HuH-7.5 (cell line): ENCODE results near the gene FARSA.
"Not testable (repeated sequence)": the region's sequence is repeated elsewhere in the genome, so short reads cannot be mapped to it uniquely, and the experiment has no call there.

ENCODE experiments used
- DNase-seq: peaks from one replicate; pipeline ENCODE4 v3.0.0; 2011; ENCODE audit warnings: low spot score

The FARSA gene

DNA sequence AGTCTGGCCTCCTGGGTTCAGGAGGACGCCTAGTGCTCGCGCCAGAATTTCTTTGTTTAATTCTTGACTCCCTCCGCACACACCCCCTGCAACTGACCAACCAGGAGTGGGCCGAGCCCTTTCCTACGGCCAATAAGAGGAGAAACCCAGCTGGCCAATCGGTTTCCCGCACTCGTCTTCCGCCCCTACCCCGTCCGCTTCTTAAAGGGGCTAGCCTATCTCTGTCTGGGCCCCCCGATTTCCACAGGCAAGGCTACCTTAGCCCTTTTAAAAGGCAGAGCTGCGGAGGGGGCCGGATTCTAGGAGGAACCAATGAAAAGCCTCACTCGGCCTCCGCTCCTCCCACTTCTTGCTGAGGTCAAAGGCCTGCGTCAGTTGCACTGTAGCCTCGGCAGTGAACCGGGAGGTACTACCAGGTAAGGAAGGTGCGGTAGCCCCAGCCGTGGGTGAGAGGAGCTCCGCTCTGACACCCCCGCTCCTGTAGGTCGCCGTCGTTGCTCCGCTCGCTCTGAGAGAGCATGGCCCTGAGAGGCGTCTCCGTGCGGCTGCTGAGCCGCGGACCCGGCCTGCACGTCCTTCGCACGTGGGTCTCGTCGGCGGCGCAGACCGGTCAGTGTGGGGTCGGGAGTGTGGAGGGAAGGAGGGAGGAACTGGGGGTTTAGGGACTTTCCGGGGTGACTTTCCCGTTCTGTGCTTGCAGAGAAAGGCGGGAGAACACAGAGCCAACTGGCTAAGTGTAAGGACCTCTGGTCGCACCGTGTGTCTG, 42.5 kb downstream of the FARSA start, which contains the start of gene GCDH:
Gene GCDH (plus strand): TSS at position 374 of the 766 bp plus-strand sequence. CDS start 145 bp downstream, at position 519.
- DNase-seq, result peak; percentile 100

DNA sequence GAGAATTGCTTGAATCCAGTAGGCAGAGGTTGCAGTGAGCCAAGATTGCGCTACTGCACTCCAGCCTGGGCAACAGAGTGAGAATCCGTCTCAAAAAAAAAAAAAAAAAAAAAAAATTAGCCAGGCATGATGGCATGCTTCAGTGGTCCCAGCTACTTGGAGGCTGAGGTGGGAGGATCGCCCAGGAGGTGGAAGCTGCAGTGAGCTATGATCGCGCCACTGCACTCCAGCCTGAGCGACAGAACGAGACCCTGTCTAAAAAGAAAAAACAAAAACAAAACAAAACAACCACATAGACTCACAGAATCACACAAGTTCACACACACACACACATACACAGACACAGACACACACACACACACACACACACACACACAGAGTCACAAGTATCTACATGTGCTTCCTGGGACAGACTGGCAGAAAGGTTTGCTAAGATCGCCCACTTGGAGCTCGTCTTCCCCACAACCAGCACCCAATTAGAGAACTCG, 43.2 kb downstream of the FARSA start:
- not testable (repeated sequence) for DNase-seq

DNA sequence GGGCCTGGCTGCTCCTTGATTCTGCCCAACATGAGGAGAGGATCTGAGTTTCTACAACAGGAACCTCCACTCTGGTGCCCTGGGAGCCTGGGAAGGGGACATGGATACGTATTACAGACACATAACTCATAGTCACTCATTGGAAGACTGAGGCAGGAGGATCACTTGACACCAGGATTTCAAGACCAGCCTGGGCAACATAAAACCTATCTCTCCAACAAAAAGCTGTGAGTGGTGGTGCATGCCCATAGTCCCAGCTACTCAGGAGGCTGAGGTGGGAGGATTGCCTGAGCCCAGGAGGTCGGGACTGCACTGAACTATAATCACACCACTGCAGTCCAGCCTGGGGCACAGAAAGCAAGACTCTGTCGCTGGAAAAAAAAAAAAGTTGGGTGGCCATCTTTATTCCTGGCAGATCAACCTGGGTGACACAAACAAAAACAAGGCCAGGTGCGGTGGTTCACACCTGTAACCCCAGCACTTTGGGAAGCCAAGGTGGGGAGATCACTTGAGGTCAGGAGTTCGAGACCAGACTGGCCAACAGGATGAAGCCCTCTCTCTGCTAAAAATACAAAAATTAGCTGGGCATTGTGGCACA, 45.4 kb downstream of the FARSA start:
- no peak for DNase-seq

DNA sequence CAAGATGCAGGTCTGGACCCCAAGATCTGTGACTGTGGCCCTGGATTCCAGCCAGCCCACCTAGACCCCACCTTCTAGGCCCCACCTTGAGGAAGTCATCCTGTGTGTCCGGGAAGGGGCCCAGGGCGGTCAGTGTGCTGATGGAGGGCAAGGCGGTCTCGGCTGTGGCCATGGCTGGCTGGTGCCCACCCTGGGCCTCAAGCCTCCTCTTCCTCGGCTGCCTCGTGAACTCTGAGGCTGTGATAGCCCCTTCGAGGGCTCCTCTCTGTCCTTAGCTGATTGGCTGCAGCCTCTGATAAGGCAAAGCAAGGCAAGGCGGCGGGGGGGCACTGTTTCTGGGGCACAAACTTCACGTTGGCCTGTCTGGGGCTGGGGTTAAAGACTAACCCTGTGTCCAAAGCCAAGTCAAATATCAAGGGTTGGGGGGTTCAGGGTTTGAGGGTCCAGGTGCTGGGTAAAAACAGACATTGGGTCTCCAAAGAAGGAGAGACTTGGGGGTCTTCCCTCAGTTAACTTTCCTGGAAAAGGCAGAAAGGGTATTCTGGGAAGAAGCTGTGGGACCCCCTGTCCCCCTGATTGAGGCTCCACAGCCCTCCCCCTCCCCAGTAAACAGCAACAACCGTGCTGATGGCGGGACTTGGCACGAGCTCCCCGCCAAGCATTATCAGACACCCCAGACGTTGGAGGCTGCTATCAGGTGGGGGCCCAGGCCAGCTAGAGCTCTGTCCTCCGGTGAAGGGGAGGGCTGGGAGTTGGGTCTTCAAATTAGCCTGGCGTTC, 46.4 kb downstream of the FARSA start, which contains the start of gene KLF1:
Gene KLF1 (minus strand): TSS at position 233 of the 779 bp plus-strand sequence. CDS start 61 bp downstream, at position 172.
- DNase-seq, result no peak

DNA sequence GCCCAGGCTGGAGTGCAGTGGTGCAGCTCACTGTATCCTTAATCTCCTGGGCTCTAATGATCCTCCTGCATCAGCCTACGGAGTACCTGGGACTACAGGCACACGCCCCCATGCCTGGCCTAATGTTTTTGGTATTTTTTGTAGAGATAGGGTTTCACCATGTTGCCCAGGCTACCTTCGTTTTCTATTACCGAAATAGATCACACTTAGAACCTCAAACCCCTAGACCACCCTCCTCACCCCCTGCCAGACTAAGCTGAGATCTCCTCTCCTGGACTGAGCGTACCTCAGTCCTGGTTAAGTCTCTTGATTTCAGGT, 46.9 kb downstream of the FARSA start:
- no peak for DNase-seq

DNA sequence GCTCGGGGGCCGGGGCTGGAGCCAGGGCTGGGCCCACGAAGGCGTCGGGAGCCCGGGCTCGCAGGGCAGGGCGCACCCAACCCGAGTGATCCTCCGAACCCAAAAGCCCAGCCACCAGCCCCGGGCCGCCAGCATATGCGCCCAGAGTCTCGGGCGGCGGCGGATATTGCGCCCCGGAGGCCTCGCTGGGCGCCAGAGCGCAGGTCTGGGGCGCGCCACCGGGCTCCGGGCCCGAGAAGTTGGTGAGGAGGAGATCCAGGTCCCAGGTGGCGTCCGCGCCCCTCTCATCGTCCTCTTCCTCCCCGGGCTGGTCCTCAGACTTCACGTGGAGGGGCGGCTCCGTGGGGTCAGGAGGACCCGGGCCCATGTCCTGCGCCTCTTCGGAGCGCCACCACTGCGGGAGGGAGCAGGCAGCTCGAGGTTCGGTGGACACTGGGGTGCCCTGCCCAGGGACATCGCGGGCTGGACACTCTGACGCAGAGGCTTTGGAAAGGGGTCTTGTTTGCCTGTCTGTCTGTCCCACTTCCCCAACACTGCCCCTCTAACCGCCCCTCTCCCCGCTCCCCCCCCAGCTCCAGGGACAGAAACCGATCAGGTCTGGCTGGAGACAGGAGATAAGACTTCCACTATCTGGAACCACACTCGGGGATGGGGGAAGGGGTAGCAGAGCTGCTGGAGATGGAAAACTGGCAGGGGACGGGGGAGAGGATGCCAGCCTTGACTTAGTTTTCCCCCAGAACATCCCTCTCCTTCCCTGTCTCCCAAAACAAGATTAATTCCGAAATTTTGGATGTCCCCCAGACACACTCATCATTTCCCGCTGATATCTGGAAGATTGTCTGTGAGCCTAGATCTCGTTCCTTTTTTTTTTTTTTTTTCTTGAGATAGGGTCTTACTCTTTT, 47.5 kb downstream of the FARSA start:
- DNase-seq, result no peak

DNA sequence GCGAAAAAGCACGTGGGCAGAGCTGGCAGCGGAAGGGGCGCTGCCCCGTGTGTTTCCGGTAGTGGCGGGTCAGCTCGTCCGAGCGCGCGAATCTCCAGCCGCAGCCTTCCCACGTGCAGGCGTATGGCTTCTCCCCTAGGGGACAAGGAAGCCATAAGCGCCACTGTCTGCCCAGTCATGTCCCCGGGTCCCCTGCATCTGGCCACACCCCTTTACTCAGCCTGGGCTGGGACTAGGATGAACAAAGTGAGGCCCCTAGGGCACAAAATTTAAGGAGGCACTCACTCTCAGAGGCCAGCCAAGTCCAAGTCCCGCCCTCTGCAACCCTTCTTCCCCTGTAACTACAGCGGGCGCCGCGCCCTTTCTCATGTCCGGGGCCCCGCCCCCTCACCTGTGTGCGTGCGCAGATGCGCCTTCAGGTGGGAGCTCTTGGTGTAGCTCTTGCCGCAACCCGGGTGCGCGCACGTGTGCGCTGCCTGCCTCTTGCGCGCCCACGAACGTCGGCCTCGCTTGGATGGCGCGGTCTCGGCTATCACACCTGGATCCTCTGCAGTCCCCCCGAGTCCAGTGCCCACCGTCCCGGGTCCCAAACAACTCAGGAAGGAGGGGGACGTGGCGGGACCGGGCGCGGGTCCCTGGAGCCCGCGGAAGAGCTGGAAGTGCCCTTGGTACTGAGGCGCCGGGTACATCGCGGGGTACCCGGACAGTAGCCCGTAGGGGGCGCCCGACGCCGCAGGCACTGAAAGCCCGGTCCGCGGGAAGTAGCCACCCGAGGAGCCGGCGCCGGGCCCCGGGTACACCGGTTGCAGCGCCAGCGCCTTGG, 48.4 kb downstream of the FARSA start:
- DNase-seq, result no peak

DNA sequence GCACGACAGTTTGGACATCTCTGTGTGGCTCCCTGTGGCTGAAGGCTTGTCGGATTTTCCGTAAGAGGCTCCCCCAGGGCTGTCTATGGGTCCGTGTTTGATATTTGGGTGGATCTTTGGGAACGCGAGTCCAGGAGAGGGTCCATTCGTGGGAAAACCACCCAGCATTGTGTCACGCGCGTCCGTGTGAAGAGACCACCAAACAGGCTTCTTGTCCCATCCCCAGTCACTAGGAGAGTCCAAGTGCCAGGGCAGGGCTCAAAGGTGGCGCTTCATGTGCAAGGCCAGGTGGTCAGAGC, 48.9 kb downstream of the FARSA start:
- no peak for DNase-seq

DNA sequence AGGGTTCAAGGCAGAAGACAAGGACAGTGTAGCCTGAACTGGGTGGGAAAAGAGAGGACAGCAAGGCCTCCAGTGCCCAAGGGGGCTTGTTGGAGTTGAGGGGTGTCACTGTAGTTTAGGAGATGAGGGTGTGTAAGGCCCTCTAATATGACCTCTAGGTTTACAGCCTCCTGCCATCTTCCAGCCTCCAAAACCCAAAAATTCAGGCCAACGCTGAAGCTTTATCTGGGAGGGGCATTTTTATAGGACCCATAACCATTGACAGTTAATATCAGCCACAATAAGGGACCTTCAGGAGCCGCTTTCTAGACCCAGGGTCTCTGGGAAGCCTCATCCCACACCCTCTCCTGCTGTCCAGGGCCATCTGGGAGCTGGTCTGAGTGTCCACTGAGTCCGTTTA, 49.3 kb downstream of the FARSA start:
- no peak for DNase-seq

DNA sequence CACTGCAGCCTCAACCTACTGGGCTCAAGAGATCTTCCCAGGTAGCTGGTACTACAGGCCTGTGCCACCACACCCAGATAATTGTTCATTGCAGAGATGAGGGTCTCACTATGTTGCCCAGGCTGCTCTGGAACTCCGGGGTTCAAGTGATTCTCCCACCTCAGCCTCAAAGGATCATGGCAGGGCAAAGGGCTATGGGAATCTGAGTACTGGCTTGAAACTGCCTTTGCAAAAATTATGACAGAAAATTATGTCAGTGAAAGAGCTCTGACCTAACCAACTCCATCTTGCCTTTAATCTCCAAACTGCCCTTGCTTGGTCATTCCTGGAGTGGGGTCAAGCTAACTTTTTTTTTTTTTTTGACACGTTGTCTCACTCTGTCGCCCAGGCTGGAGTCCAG, 50.9 kb downstream of the FARSA start:
- DNase-seq, result no peak

DNA sequence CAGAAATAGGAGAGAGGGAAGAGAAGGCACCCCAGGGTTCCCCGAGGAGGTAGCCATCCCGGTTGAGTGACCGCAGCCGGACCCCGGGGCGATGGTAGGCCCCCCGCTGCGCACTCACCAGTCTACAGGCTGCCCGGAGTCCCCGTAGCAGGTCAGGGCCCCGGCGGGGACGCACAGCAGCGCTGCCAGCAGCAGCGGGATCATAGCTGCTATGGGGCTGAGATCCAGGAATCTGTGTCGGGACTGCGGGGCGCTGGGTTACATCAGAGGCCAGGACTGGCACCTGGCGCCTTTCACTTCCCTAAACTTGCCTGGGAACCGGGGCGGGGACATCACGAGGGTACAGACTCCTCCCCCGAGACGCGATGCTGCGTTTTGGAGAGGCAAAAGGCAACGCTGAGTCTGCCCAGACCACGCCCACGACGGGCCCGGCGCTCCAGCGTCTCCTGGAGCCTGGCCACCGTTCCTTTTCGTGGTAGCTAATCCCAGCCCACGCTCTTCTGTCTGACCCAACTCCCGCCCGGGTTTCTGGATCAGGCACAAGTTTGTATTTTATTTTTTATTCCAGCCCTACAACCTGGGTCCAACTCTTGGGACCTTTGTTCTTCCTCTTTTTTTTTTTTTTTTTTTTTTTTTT, 52.2 kb downstream of the FARSA start, which contains the start of gene DNASE2:
Gene DNASE2 (minus strand): TSS at position 278 of the 637 bp plus-strand sequence. CDS start 74 bp downstream, at position 204.
- peak; percentile 99 for DNase-seq

DNA sequence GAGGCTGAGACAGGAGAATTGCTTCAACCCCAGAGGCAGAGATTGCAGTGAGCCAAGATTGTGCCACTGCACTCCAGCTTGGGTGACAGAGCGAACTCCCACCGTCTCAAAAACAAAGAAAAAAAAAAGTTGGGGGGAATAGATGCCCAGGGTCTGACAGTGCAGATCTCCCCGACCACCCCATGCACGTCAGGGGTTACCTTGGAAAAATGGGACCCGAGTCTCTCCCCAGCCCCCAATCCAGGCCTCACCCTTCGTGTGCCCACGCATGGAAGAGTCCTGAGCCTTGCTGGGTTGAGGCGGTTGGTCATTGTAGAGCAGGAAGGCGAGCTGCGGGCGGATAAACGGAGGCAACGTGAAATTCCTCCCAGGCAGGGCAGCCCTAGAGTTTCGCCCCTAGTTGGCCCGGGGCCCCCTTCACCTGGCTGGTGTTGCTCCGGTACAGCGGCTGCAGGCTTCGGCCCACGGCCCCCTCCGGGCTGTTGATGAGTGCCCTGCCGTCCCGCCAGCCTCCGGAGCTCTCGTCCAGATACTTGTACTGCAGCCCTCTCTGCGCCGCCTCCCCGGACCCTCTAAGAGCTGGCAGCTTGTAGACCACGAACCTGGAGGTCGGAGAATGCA, 52.9 kb downstream of the FARSA start:
- DNase-seq, result no peak

DNA sequence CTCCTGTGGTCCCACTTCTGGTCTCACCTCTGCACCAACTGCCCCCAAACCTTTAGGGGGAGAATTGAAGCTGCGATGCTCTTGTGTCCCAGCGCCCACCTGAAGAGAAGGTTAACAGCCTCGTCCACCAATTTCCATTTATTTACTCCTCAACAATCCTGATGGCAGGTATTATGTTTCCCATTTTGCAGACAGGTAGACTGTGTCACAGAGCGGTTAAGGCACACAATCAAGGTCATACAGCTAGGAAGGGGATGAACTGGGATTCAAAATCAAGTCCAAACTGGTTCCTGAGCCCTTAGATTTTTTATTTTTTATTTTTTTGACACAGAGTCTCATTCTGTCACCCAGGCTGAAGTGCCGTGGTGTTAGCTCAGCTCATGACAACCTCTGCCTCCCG, 58.4 kb downstream of the FARSA start:
- no peak for DNase-seq

DNA sequence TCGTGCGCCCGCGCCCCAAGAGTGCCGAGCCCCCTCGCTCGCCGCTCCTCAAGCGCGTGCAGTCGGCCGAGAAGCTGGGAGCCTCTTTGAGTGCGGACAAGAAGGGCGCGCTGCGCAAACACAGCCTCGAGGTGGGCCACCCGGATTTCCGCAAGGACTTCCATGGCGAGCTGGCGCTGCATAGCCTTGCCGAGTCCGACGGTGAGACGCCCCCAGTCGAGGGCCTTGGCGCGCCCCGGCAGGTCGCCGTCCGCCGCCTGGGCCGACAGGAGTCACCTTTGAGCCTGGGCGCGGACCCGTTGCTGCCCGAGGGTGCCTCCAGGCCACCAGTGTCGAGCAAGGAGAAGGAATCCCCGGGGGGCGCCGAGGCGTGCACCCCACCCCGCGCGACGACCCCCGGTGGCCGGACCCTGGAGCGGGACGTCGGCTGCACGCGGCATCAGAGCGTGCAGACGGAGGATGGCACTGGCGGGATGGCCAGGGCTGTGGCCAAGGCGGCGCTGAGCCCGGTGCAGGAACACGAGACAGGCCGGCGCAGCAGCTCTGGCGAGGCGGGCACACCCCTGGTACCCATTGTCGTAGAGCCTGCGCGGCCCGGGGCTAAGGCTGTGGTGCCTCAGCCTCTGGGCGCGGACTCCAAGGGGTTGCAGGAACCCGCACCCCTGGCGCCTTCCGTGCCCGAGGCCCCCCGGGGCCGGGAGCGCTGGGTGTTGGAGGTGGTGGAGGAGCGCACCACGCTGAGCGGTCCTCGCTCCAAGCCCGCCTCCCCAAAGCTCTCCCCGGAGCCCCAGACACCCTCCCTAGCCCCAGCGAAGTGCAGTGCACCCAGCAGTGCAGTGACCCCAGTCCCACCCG, 59.4 kb downstream of the FARSA start:
- DNase-seq, result no peak

DNA sequence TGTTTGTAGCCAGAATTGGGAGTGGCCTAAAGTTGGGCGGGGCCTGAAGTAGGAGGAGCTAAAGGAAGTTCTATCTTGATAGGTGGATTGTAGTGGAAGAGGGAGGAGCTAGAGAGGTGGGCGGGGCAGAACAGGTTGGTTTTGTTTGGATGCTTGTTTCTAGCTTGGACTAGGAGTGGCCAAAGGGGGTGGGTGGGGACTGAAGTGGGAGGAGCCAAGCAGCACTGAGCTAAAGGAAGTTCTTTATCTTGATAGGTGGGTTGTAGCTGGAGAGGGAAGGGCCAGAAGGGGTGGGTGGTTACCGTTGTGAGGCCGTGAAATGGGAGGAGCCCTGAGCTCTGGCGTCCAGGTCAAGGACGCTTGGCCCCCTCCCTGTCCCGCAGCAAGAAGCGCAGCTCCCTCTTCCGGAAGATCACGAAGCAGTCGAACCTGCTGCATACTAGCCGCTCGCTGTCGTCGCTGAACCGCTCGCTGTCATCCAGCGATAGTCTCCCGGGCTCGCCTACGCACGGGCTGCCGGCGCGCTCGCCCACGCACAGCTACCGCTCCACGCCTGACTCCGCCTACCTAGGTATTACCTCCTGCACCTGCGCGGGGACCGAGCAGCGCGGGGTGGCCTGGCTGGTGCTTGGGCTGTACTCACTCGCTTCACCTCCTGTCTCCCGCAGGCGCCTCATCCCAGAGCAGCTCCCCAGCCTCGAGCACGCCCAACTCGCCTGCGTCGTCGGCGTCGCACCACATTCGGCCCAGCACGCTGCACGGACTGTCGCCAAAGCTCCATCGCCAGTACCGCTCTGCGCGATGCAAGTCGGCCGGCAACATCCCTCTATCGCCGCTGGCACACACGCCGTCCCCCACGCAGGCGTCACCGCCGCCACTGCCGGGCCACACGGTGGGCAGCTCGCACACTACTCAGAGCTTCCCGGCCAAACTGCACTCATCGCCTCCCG, 60.3 kb downstream of the FARSA start:
- DNase-seq, result no peak
